Smooth muscle cell (in vitro differentiated cells): ENCODE measurements around the gene CD83. TPM values are rescaled to one million over a fixed set of nuclear protein-coding genes. Genes with fewer than 3 reads are reported as not detected.

ENCODE experiments used
- DNase-seq: peaks from one replicate; lab custom pipeline; 2025; ENCODE audit not compliant: unreplicated experiment; lab: John Stamatoyannopoulos, UW
- H2AFZ ChIP-seq: fragments of 200-600 bp; sonication (generic); 2 replicates; pipeline ENCODE4 v1.6.0; 2016; ENCODE audit warnings: antibody characterized with exemption, low read depth, mild to moderate bottlenecking
- H3F3A ChIP-seq: fragments of 200-600 bp; sonication (generic); 2 replicates; pipeline ENCODE4 v1.6.0; 2017; ENCODE audit warnings: antibody characterized with exemption, low read depth
- H3K27ac ChIP-seq: fragments of 200-600 bp; sonication (generic); 2 replicates; pipeline ENCODE4 v1.5.1; 2016; ENCODE audit warnings: low read depth, mild to moderate bottlenecking
- H3K27me3 ChIP-seq: fragments of 200-600 bp; sonication (generic); 2 replicates; pipeline ENCODE4 v1.6.1; 2016; ENCODE audit warnings: low read depth, mild to moderate bottlenecking
- H3K36me3 ChIP-seq: fragments of 200-600 bp; sonication (generic); 2 replicates; pipeline ENCODE4 v1.5.1; 2016; ENCODE audit warnings: low read depth
- H3K4me1 ChIP-seq: fragments of 200-600 bp; sonication (generic); 2 replicates; pipeline ENCODE4 v1.5.1; 2016; ENCODE audit warnings: low read depth
- H3K4me2 ChIP-seq: fragments of 200-600 bp; sonication (generic); 2 replicates; pipeline ENCODE4 v1.6.0; 2016; ENCODE audit warnings: mild to moderate bottlenecking
- H3K4me3 ChIP-seq: fragments of 200-600 bp; sonication (generic); 2 replicates; pipeline ENCODE4 v1.5.1; 2016; ENCODE audit warnings: mild to moderate bottlenecking
- H3K79me2 ChIP-seq: fragments of 200-600 bp; sonication (generic); 2 replicates; pipeline ENCODE4 v1.6.0; 2016; ENCODE audit warnings: low read depth, mild to moderate bottlenecking
- H3K9ac ChIP-seq: fragments of 200-600 bp; sonication (generic); 2 replicates; pipeline ENCODE4 v1.6.0; 2016; ENCODE audit warnings: low read depth
- H3K9me3 ChIP-seq: fragments of 200-600 bp; sonication (generic); replicated peaks from 2 replicates; pipeline ENCODE4 v1.5.1; 2016; ENCODE audit warnings: low read depth
- H4K20me1 ChIP-seq: fragments of 200-600 bp; sonication (generic); 2 replicates; pipeline ENCODE4 v1.6.0; 2016; ENCODE audit warnings: low read depth
- CTCF ChIP-seq: fragments of 200-600 bp; sonication (generic); IDR thresholded peaks from 2 replicates; pipeline ENCODE4 v1.5.1; 2017; ENCODE audit warnings: borderline replicate concordance, mild to moderate bottlenecking, antibody characterized with exemption; ENCODE audit not compliant: insufficient read depth, poor library complexity, severe bottlenecking
- WGBS: methylation state at CpG from one replicate; pipeline ENCODE4 v1.1.7; 2016; ENCODE audit warnings: low lambda C conversion rate; 5-methylcytosine and 5-hydroxymethylcytosine counted together
- polyA plus RNA-seq: library from polyadenylated mRNA; unstranded; fragments of >200 nt; fragmentation: Nextera tagmentation; extraction: Ambion mirVana; gene quantifications from 2 replicates; pipeline ENCODE4 v1.2.1, GENCODE V29; 2016
- small RNA-seq: library from RNA; depleted of rRNA; stranded (forward); fragments of <200 nt; gene quantifications from one replicate; pipeline ENCODE3, GENCODE V24; 2014
- total RNA-seq: library from RNA; depleted of rRNA; stranded (reverse); fragments of >200 nt; gene quantifications from 2 replicates; pipeline ENCODE4 v1.2.3, GENCODE V29; 2014

Gene CD83
- total and polyA plus RNA-seq, 2 experiments from 2014 or later = 2.3 to 4.0 TPM

GRCh38 chr6:14178083-14178445 lies 60.5 kb downstream of the CD83 start:
- Histone ChIP-seq H3K9ac (no peak overlapping the region), H3F3A (no peaks in the 10 kb centered on the region), H3K4me3 (no peak overlapping the region), H2AFZ (no peak overlapping the region), H3K9me3 (no peaks in the 10 kb centered on the region), H3K4me1 (no peaks in the 10 kb centered on the region), H3K27ac (no peak overlapping the region), H3K4me2 (no peak overlapping the region), H4K20me1 (no peaks in the 10 kb centered on the region), H3K36me3 (no peaks in the 10 kb centered on the region), H3K27me3 (no peaks in the 10 kb centered on the region), H3K79me2 (no peaks in the 10 kb centered on the region)
- no peak for DNase-seq
- WGBS = 70% methylated on average over 5 of the region's 5 CpGs
- TF ChIP-seq CTCF = no peak

GRCh38 chr6:14180609-14181008 lies 63.0 kb downstream of the CD83 start:
- no peak overlapping the region for H3K4me3 ChIP-seq
- H4K20me1 ChIP-seq = no peaks in the 10 kb centered on the region
- no peaks in the 10 kb centered on the region for H3K79me2 ChIP-seq
- H3F3A ChIP-seq = no peaks in the 10 kb centered on the region
- H3K27me3 ChIP-seq = no peaks in the 10 kb centered on the region
- no peak overlapping the region for H2AFZ ChIP-seq
- H3K4me1 ChIP-seq = no peaks in the 10 kb centered on the region
- 88% methylated on average over 2 of the region's 2 CpGs for WGBS
- no peak for DNase-seq
- TF ChIP-seq CTCF = no peak
- no peaks in the 10 kb centered on the region for H3K36me3 ChIP-seq
- H3K27ac ChIP-seq = no peak overlapping the region
- no peaks in the 10 kb centered on the region for H3K9me3 ChIP-seq
- no peak overlapping the region for H3K4me2 ChIP-seq
- no peak overlapping the region for H3K9ac ChIP-seq

- no peaks in the 10 kb centered on the region for H3F3A ChIP-seq
- H4K20me1 ChIP-seq = no peaks in the 10 kb centered on the region
- no peak overlapping the region for H3K4me2 ChIP-seq
- TF ChIP-seq CTCF = no peak
- no peaks in the 10 kb centered on the region for H3K4me1 ChIP-seq
- WGBS = 57% methylated on average over 1 of the region's 1 CpG
- no peaks in the 10 kb centered on the region for H3K36me3 ChIP-seq
- no peak for DNase-seq
- H3K27ac ChIP-seq = no peak overlapping the region
- H3K79me2 ChIP-seq = no peaks in the 10 kb centered on the region
- H3K9ac ChIP-seq = no peak overlapping the region
- H3K4me3 ChIP-seq = no peak overlapping the region
- H3K27me3 ChIP-seq = no peaks in the 10 kb centered on the region
- no peak overlapping the region for H2AFZ ChIP-seq
- H3K9me3 ChIP-seq = no peaks in the 10 kb centered on the region
Observed at GRCh38 chr6:14182916-14183315, 65.3 kb downstream of the CD83 start.

Small RNAs within 50 kb of the gene (small RNA-seq; reads per million reads assigned to genes)
- gene RNU7-133P = not detected

Other genes with a start within 250 kb of the CD83 start
- 0.76 and 1.6 TPM in 2 replicates for gene RNF182, start 192.8 kb upstream of the CD83 start, total RNA-seq
- gene RNF182, start 192.8 kb upstream of the CD83 start, polyA plus RNA-seq = not detected in 2 replicates